Activated CD8-positive, alpha-beta memory T cell treated with anti-CD3 and anti-CD28 coated beads for 4 hours (primary cell): ENCODE results near the gene TMEM151A.

Source experiments
- DNase-seq, 2 donors: peaks; one replicate each; pipeline ENCODE4 v3.0.0-alpha.2; 2020; ENCODE audit warnings: low read depth in 2 of 2

The TMEM151A gene

DNA sequence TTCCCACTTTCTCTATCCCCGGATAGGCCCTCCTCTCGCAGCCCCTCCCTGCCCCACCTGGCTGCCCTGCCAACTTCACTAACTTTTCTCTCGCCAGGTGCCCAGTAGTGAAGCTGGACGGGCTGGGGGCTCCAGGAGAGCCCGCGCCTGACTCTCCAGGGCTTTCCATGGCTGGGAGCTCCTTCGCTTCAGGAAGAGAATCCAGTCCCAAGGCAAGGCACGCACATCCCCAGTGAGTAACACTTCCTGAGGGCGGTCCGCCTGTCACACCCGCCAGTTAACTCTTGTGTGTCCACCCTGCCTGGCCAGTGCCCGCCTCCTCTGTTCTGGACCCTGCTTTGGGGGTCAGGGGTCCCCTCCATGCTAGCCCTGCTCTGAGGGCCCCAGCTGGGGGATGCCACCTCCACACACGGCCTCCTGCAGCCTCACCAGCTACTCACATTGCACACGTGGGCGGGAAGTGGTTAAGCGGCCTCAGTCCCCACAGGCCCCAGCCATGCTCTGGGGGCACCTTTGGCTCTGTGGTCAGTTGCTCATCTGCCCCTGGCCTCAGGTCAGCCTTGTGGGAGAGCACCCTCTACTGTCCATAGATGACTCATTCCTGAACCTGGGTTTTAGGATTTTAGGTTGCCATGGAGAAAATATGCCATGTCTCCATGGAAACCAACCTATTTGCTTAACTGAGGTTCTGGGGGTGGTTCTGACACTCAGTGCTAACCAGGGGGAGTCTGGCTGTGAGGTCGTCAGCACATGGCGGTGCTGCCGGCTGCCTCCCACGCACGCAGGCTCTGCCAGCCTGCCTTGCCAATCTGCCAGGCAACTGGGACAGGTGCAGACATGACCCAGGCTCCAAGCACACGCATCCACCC is 44.8 kb downstream of the TMEM151A start, which contains the start of gene RIN1:
TSS of gene RIN1 (minus strand) at position 201 of the 869 bp plus-strand sequence. CDS start at position 169, 32 bp downstream.
- peak in 1 of 2 donors; percentile 35 for DNase-seq

- DNase-seq: no peak
Observed at GRCh38 chr11:66337103-66337899, 45.6 kb downstream of the TMEM151A start.

DNA sequence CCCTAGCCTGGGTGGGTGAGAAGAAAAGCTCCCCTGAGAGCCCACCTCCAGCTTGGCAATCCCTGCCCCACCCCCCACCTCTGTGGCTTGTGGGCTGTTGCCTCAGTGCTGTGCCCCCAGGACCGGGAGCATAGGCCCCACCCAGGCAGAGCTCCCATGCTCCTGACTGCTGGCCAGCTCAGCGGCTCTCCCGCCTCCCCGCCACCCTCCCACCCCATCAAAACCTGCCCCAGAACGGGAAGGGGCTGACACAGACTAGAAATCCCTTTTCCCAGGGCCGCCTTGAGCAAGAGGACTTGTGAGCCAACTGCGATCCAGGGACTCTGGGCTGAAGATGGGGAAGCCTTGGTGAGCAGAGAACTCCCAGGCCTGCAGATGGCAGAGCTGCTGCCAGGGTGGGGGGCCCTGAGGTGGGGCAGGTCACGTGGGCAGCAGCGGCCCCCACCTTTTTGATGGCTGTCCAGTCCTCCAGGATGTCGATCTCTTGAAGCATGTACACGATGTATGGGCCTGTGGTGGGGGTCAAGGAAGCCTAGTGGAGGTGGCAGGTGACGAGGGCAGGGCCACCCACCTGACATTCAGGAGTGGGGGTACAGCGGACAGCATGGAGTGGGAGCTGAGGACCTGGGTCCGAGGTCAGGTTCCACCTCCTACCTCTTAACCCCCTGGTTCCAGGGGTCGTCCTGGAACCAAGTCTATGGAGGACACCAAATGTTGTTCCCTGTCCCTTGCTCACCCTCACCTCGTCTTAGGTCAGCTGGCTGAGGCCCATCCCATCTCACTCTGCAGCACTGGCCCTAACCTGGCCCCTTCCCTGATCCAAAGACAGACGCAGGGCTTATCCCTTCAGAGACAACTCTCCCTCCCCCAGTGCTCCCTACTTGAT is 46.8 kb downstream of the TMEM151A start:
- no peak for DNase-seq

- DNase-seq: no peak
Observed at GRCh38 chr11:66339162-66339675, 47.5 kb downstream of the TMEM151A start.

DNA sequence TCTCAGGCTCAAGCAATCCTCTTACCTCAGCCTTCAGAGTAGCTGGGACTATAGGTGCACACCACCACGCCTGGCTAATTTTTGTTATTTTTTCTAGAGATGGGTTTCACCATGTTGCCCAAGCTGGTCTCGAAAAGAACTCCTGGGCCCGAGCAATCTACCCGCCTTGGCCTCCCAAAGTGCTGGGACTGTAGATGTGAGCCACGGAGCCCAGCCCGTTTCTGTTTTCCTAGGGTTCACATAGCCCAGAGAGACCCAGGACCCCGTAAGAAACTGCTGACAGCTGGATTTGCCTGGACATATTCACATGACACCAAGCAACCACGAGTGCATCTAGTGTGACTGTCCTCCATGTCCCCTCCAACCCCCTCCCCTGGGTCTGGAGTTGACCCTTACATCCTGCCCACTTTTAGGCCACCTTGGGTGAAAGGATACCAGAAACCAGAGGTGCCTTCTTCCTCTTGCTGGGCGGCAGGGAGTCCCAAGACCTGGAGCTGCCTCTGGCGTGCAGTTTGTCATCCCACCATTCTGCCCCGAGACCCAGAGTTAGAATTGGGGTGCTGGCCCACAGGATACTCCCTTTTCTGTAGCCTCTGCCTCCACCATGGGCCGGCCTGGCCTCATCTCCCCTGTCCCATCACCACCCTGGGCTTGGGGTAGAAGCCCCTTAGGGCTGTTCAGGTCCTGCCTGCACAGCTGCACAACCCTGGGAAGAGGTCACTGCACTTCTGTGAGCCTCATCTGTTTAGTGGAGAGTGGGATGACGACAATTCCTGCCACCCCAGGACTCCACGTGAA is 48.2 kb downstream of the TMEM151A start:
- DNase-seq: no peak

DNA sequence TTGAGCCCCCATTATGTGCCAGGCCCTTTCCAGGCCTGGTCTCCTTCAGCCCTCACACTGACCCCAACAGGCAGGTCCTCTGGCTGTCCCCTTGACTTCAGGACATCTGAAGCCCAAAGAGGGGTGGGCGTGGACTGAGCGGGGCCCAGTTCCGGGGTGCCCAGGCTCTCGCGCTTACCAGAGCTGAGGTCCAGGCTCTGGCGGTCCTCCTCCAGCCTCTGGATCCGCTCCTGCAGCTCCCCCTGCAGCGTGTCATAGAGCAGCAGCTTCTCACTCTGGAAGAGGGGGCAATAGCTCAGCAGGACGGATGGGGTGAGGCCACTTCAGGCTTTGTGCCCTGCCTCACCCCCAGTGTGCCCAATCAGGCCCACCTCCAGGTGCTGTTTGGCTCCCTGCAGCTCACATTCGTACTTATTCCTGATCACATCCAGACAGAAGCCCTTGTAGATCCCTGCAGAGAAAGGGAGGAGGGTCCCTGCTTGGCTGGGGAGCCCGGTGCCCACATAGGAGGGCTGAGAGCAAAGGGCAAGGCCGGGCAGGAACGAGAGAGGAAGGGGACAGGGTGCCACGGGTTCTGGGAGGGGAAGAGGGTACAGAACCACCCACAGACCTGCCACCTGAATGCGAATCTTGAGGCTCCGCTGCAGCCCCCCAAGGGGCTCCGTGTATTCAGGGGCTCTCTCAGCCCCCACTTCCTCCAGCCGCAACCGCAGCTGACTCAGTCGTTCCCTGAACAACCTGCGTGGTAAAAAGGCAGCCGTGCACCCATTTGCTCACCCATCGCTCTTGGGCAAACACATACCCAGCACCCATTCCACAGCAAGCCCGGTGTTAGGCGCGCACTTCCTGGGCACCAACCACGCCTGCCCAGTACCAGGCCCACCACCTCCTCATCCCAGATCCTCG is 49.2 kb downstream of the TMEM151A start:
- no peak for DNase-seq

DNA sequence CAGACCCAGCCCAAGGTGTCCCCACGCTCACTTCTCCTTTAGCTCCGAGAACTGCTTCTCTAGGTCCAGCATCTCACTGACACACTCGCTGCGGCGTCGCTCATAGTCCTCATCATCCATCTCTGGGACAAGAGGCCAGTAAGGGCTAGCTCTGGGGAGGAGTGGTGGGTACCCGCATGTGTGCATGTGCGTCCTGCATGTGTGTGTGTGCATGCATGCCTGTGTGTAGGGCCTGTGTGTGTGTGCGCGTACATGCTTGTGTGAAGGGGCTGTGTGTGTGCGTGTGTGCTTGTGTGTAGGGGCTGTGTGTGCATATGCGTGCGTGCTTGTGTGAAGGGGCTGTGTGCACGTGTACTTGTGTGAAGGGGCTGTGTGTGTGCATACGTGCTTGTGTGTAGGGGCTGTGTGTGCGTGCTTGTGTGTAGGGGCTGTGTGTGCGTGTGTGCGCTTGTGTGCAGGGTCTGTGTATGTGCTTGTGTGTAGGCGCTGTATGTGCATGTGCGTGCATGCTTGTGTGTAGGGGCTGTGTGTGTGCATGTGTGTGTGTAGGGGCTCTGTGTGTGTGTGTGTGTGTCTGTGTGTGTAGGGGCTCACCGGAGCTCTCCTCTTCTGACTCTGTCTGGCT is 49.9 kb downstream of the TMEM151A start:
- DNase-seq: no peak

- DNase-seq: no peak
Observed at GRCh38 chr11:66343176-66343575, 51.5 kb downstream of the TMEM151A start.

DNA sequence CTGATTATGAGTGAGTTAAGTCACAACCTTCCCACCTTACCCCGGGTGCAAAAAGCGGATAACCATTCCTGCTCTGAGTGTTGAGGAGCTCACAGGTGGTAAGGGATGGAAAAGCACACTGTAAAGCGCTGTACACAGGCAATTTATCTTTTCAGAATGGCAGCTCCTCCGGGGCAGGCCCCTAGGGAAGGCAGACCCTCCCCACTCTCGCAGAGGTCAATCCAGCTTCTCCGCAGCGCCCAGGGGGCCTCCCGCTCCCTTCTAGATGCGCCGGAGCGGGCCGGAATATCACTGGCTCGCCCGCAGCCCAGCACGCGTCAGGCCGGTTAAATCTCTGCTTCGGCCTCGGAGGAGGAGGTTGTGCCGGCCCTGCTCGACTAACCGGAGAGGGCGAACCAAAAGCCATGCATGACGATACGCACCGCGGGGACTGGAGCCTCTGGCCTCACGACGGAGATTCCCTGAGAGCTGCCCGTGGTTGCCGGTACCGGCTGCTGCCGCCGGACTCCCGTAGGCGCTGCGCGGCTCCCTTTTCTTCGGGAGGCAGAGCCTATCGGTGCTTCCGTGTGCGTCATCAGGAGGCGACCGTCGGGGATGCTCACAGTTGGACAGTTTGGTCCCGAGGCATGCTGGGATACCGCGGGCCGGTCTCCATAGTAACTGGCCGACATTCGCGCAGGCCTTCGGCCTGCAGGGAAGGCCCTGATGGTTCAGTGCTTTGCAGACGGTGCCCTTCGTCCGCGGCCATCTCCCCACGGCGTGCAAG is 53.0 kb downstream of the TMEM151A start, which contains the start of gene BRMS1:
TSS of gene BRMS1 (minus strand) at position 555 of the 766 bp plus-strand sequence. CDS start 2,870 bp downstream, outside the sequence.
- peak; percentile 92 to 95 for DNase-seq

- no peak for DNase-seq
Observed at GRCh38 chr11:66345316-66345649, 53.6 kb downstream of the TMEM151A start.
